HCT116 (cell line): ENCODE measurements around the gene OCRL. TPM values are rescaled to one million over a fixed set of nuclear protein-coding genes. Genes with fewer than 3 reads are reported as not detected.

Experiments
- ATAC-seq: fragments of 200-7000 bp; cut with Tn5 transposase; 2 replicates; pipeline ENCODE4 v1.9.1; 2020; ENCODE audit warnings: mild to moderate bottlenecking, moderate library complexity
- BruUV-seq: library from RNA; stranded (reverse); fragments of 400-500 nt; replicated peaks from 2 replicates; lab custom pipeline; 2021; lab: Mats Ljungman, UMichigan
- CTCF ChIA-PET: fragments of 300-600 bp; sonication (Branson Sonifier 250); formaldehyde crosslinking; loops from one replicate; lab custom pipeline; 2021; ENCODE audit warnings: antibody characterized with exemption; lab: Charles Lee
- POLR2A ChIA-PET: fragments of 300-600, 350-600 bp; sonication (Branson Sonifier 250); formaldehyde crosslinking; loops from one replicate; lab custom pipeline; 2021; ENCODE audit warnings: antibody characterized with exemption; lab: Charles Lee
- RAD21 ChIA-PET, 2 experiments: fragments of 300-600 bp; sonication (Branson Sonifier 250); formaldehyde crosslinking; loops; one replicate each; lab custom pipeline; 2023; ENCODE audit warnings: low total read pairs in 2 of 2; ENCODE audit not compliant: uncharacterized antibody in 2 of 2, unreplicated experiment in 2 of 2, low non-redundant PET in 1 of 2; lab: Charles Lee
- DNase-seq: peaks from one replicate; pipeline ENCODE4 v3.0.0-alpha.2; 2010; ENCODE audit warnings: low read depth, low spot score
- H2AFZ ChIP-seq: fragments of 200-600 bp; shearing (Covaris generic), sonication (generic); 2 replicates; pipeline ENCODE4 v1.6.1; 2017; ENCODE audit warnings: low read depth, mixed run types, mixed read lengths, antibody characterized with exemption, low read length; ENCODE audit not compliant: poor library complexity, severe bottlenecking
- H3K27ac ChIP-seq: 2 replicates; pipeline ENCODE4 v1.5.1; 2012; ENCODE audit warnings: low read depth, low read length
- H3K27me3 ChIP-seq: fragments of 200-600 bp; sonication (generic); 2 replicates; pipeline ENCODE4 v1.6.1; 2016; ENCODE audit warnings: mixed run types, low read length, mixed read lengths; ENCODE audit not compliant: insufficient read depth
- H3K36me3 ChIP-seq, 2 experiments: fragments of 200-500 bp in 1 of 2; fragments of 200-600 bp in 1 of 2; sonication (Bioruptor generic) in 1 of 2; sonication (generic) in 1 of 2; 2 replicates each; pipeline versions ENCODE4 v1.5.1 to v1.6.1; 2014 to 2016; ENCODE audit warnings: low read length in 2 of 2, inconsistent platforms in 1 of 2, mixed read lengths in 1 of 2, mixed run types in 1 of 2; ENCODE audit not compliant: insufficient read depth in 2 of 2, control insufficient read depth in 1 of 2
- H3K4me1 ChIP-seq, 2 experiments: fragments of 200-600 bp in 1 of 2; sonication (generic) in 1 of 2; 2 replicates each; pipeline versions ENCODE4 v1.5.1 to v1.6.1; 2012 to 2017; ENCODE audit warnings: low read length in 2 of 2, inconsistent platforms in 1 of 2, mild to moderate bottlenecking in 1 of 2, mixed read lengths in 1 of 2, mixed run types in 1 of 2, moderate library complexity in 1 of 2; ENCODE audit not compliant: insufficient read depth in 2 of 2, control insufficient read depth in 1 of 2
- H3K4me2 ChIP-seq: fragments of 200-600 bp; sonication (generic); 2 replicates; pipeline ENCODE4 v1.6.1; 2017; ENCODE audit warnings: mixed run types, low read length, mixed read lengths
- H3K4me3 ChIP-seq, 2 experiments: fragments of 200-600 bp in 1 of 2; sonication (generic) in 1 of 2; replicated peaks in 1 of 2; 2 replicates each; pipeline ENCODE4 v1.5.1; 2011 to 2016; ENCODE audit warnings: low read length in 2 of 2, control low read depth in 1 of 2, low read depth in 1 of 2, mild to moderate bottlenecking in 1 of 2, mixed read lengths in 1 of 2, mixed run types in 1 of 2
- H3K79me2 ChIP-seq: fragments of 200-600 bp; sonication (generic); 2 replicates; pipeline ENCODE4 v1.6.1; 2017; ENCODE audit warnings: mild to moderate bottlenecking, mixed run types, low read length, moderate library complexity, mixed read lengths; ENCODE audit not compliant: insufficient read depth
- H3K9ac ChIP-seq: fragments of 200-600 bp; sonication (generic); 2 replicates; pipeline ENCODE4 v1.6.1; 2016; ENCODE audit warnings: low read length, mixed read lengths
- H3K9me2 ChIP-seq: fragments of 200-600 bp; sonication (generic), shearing (Covaris generic); 2 replicates; pipeline ENCODE4 v1.6.1; 2017; ENCODE audit warnings: mixed run types, mild to moderate bottlenecking, moderate library complexity; ENCODE audit not compliant: insufficient read depth
- H3K9me3 ChIP-seq, 2 experiments: fragments of 200-500 bp in 1 of 2; fragments of 200-600 bp in 1 of 2; sonication (Bioruptor generic) in 1 of 2; sonication (generic) in 1 of 2; 2 replicates each; pipeline ENCODE4 v1.6.1; 2014 to 2017; ENCODE audit warnings: low read length in 2 of 2, mixed read lengths in 2 of 2, inconsistent platforms in 1 of 2, low read depth in 1 of 2, mild to moderate bottlenecking in 1 of 2, mixed run types in 1 of 2, moderate library complexity in 1 of 2; ENCODE audit not compliant: control insufficient read depth in 1 of 2, insufficient read depth in 1 of 2
- H4K20me1 ChIP-seq: fragments of 200-600 bp; sonication (generic), shearing (Covaris generic); 2 replicates; pipeline ENCODE4 v1.6.1; 2017; ENCODE audit warnings: mixed run types, mild to moderate bottlenecking, moderate library complexity; ENCODE audit not compliant: insufficient read depth
- ATF3 ChIP-seq: IDR thresholded peaks from 2 replicates; pipeline ENCODE4 v1.6.1; 2012
- CTCF ChIP-seq, 3 experiments: fragments of 200-600 bp in 1 of 3; sonication (generic) in 1 of 3; IDR thresholded peaks in 2 of 3; conservative IDR thresholded peaks in 1 of 3; 2 replicates each; pipeline ENCODE4 v1.5.1; 2012 to 2017; ENCODE audit warnings: low read depth in 2 of 3, low read length in 2 of 3, antibody characterized with exemption in 1 of 3, borderline replicate concordance in 1 of 3, control low read depth in 1 of 3, mild to moderate bottlenecking in 1 of 3, mixed read lengths in 1 of 3, mixed run types in 1 of 3, moderate library complexity in 1 of 3; ENCODE audit not compliant: insufficient read depth in 1 of 3
- EGR1 ChIP-seq: IDR thresholded peaks from 2 replicates; pipeline ENCODE4 v1.6.1; 2012; ENCODE audit warnings: low read depth
- ELF1 ChIP-seq: IDR thresholded peaks from 2 replicates; pipeline ENCODE4 v1.6.1; 2012; ENCODE audit warnings: low read depth, borderline replicate concordance
- EZH2 ChIP-seq: fragments of 200-600 bp; sonication (generic); IDR thresholded peaks from 2 replicates; pipeline ENCODE4 v1.6.1; 2017; ENCODE audit warnings: antibody characterized with exemption, mixed run types
- JUND ChIP-seq: IDR thresholded peaks from 2 replicates; pipeline ENCODE4 v1.6.1; 2012
- MAX ChIP-seq: IDR thresholded peaks from 2 replicates; pipeline ENCODE4 v1.6.1; 2012
- POLR2A ChIP-seq: IDR thresholded peaks from 2 replicates; pipeline ENCODE4 v1.7.0; 2011; ENCODE audit warnings: borderline replicate concordance; ENCODE audit not compliant: insufficient read depth, insufficient read length; ENCODE audit errors: extremely low read depth
- SIN3A ChIP-seq: IDR thresholded peaks from 2 replicates; pipeline ENCODE4 v1.6.1; 2012; ENCODE audit warnings: low read depth
- SP1 ChIP-seq: IDR thresholded peaks from 2 replicates; pipeline ENCODE4 v1.6.1; 2012; ENCODE audit warnings: low read depth
- YY1 ChIP-seq: IDR thresholded peaks from 2 replicates; pipeline ENCODE4 v1.6.1; 2011; ENCODE audit warnings: low read length, low read depth, moderate library complexity, mild to moderate bottlenecking; ENCODE audit not compliant: insufficient replicate concordance; ENCODE audit errors: extremely low read depth
- ZBTB33 ChIP-seq: IDR thresholded peaks from 2 replicates; pipeline ENCODE4 v1.6.1; 2011; ENCODE audit warnings: mild to moderate bottlenecking, low read length, moderate library complexity; ENCODE audit not compliant: insufficient replicate concordance; ENCODE audit errors: extremely low read depth
- ZFX ChIP-seq: fragments of 450-650 bp; IDR thresholded peaks from 2 replicates; pipeline ENCODE4 v1.6.1; 2017
- ZNF274 ChIP-seq: fragments of 200-500 bp; sonication (Bioruptor generic); IDR thresholded peaks from 2 replicates; pipeline ENCODE4 v1.6.1; 2014; ENCODE audit warnings: mild to moderate bottlenecking, low read depth, low read length, inconsistent platforms
- intact Hi-C: fragments of 100-400 bp; cut with micrococcal nuclease; formaldehyde crosslinking; loops from 2 replicates; pipeline ENCODE4 v1.10.0; 2022
- total RNA-seq: library from RNA; stranded (reverse); gene quantifications from one replicate; pipeline ENCODE4 v1.2.1, GENCODE V29; 2021; ENCODE audit not compliant: unreplicated experiment

Gene OCRL
- total RNA-seq, 1 experiment from 2014 or later = 19.8 TPM

GRCh38 chrX:129638917-129639316, 98.9 kb downstream of the OCRL start:
- Histone ChIP-seq H3K36me3 (no peaks in the 10 kb centered on the region), H3K4me1 (peaks cover 0 to 4% of the 10 kb centered on the region in 2 experiments; a peak in 1 of 4 replicates), H3K9me2 (no peaks in the 10 kb centered on the region), H3K9me3 (no peaks in the 10 kb centered on the region), H3K9ac (no peak overlapping the region), H3K27me3 (no peaks in the 10 kb centered on the region), H3K4me2 (no peak overlapping the region), H4K20me1 (no peaks in the 10 kb centered on the region), H3K79me2 (no peaks in the 10 kb centered on the region), H3K4me3 (no peak overlapping the region), H3K27ac (no peak overlapping the region), H2AFZ (no peak overlapping the region)
- no peak for DNase-seq
- POLR2A ChIA-PET = no interaction called here
- TF ChIP-seq MAX (no peak), POLR2A (no peak), ZBTB33 (no peak), SIN3A (no peak), ELF1 (no peak), ZNF274 (no peak), EGR1 (no peak), EZH2 (no peak), JUND (no peak), CTCF (IDR thresholded peaks at IDR 0.05 in 2 of 3, conservative IDR thresholded peaks at IDR 0.05 in 1 of 3; ENCODE audit: borderline replicate concordance in 1 of 3, insufficient read depth in 1 of 3, low read depth in 2 of 3, low read length in 2 of 3) (no peak), ZFX (no peak), ATF3 (no peak), SP1 (no peak), YY1 (no peak)
- ATAC-seq = no peak
- BruUV-seq = no TSS peak
- CTCF ChIA-PET = interaction anchor here (2.3 kb wide), 1 partner anchor 87 kb away, joined by 10 read pairs; no protein-coding TSS in a partner anchor
- RAD21 ChIA-PET = no interaction called here
- intact Hi-C loops = no loop called here
